BLaER1 (cell line): ENCODE measurements around the gene APBB1.

Source experiments
- H3K27ac ChIP-seq: shearing (Covaris generic); formaldehyde crosslinking; 2 replicates; pipeline ENCODE4 v1.8.1; 2022
- H3K27me3 ChIP-seq: shearing (Covaris generic); formaldehyde crosslinking; 2 replicates; pipeline ENCODE4 v1.8.1; 2022
- H3K36me3 ChIP-seq: shearing (Covaris generic); formaldehyde crosslinking; 2 replicates; pipeline ENCODE4 v1.8.1; 2022
- H3K4me1 ChIP-seq: shearing (Covaris generic); formaldehyde crosslinking; 2 replicates; pipeline ENCODE4 v1.8.1; 2022
- H3K4me2 ChIP-seq: shearing (Covaris generic); formaldehyde crosslinking; 2 replicates; pipeline ENCODE4 v1.8.1; 2022
- H3K4me3 ChIP-seq: shearing (Covaris generic); formaldehyde crosslinking; 2 replicates; pipeline ENCODE4 v1.8.1; 2022
- H3K9ac ChIP-seq: shearing (Covaris generic); formaldehyde crosslinking; 2 replicates; pipeline ENCODE4 v1.8.1; 2022
- H3K9me3 ChIP-seq: shearing (Covaris generic); formaldehyde crosslinking; 2 replicates; pipeline ENCODE4 v1.8.1; 2022
- H4K20me1 ChIP-seq: shearing (Covaris generic); formaldehyde crosslinking; 2 replicates; pipeline ENCODE4 v1.8.1; 2022
- Cebpa-rat ChIP-seq: shearing (Covaris generic); IDR thresholded peaks from 2 replicates; pipeline ENCODE4 v1.8.1; 2022

The APBB1 gene

DNA sequence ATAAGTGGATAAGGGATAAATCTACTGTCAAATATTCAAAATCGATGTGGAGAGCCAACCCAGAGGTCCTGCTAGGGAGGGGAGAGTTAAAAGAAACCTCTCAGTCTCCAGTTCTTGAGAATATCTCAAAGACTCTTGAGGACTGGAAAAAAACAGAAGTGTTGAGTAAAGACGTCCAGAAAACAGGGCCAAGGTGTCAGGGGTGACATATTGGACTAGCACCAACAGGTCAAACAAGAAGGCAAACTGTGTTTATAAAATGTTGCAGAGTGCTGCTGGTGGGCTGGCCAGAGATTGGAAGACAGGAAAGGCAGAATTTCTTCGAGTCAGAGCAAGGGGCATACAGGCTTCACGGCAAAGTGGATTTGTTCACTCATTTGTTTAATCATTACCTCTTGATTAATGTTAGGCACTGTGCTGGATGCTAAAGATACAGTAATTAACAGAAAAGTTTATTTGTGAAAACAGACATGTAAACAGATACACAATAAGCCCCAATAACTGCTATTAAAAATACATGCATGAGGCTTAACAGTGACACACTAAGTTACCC is 62.3 kb downstream of the APBB1 start:
- H3K4me2 ChIP-seq, result no peak overlapping the region
- H3K27ac ChIP-seq, result no peak overlapping the region
- H3K9me3 ChIP-seq, result no peaks in the 10 kb centered on the region
- H3K9ac ChIP-seq, result no peak overlapping the region
- H3K36me3 ChIP-seq, result no peaks in the 10 kb centered on the region
- no peaks in the 10 kb centered on the region for H4K20me1 ChIP-seq
- H3K27me3 ChIP-seq, result no peaks in the 10 kb centered on the region
- no peaks in the 10 kb centered on the region for H3K4me1 ChIP-seq
- TF ChIP-seq Cebpa-rat, result no peak
- no peak overlapping the region for H3K4me3 ChIP-seq

GRCh38 chr11:6354651-6355485 is 64.0 kb downstream of the APBB1 start:
- Histone ChIP-seq H3K4me3 (no peak overlapping the region), H3K4me2 (no peak overlapping the region), H3K36me3 (no peaks in the 10 kb centered on the region), H3K9ac (no peak overlapping the region), H3K27me3 (no peaks in the 10 kb centered on the region), H3K4me1 (no peaks in the 10 kb centered on the region), H3K27ac (no peak overlapping the region), H3K9me3 (no peaks in the 10 kb centered on the region), H4K20me1 (no peaks in the 10 kb centered on the region)
- no peak for TF ChIP-seq Cebpa-rat

GRCh38 chr11:6353367-6353987 is 65.4 kb downstream of the APBB1 start:
- Histone ChIP-seq H3K36me3 (no peaks in the 10 kb centered on the region), H4K20me1 (no peaks in the 10 kb centered on the region), H3K4me2 (no peak overlapping the region), H3K9me3 (no peaks in the 10 kb centered on the region), H3K9ac (no peak overlapping the region), H3K4me1 (no peaks in the 10 kb centered on the region), H3K4me3 (no peak overlapping the region), H3K27me3 (no peaks in the 10 kb centered on the region), H3K27ac (no peak overlapping the region)
- no peak for TF ChIP-seq Cebpa-rat

- H3K9ac ChIP-seq, result no peak overlapping the region
- no peaks in the 10 kb centered on the region for H3K4me1 ChIP-seq
- no peaks in the 10 kb centered on the region for H4K20me1 ChIP-seq
- TF ChIP-seq Cebpa-rat, result no peak
- no peaks in the 10 kb centered on the region for H3K27me3 ChIP-seq
- H3K9me3 ChIP-seq, result no peaks in the 10 kb centered on the region
- no peak overlapping the region for H3K4me3 ChIP-seq
- H3K36me3 ChIP-seq, result no peaks in the 10 kb centered on the region
- H3K4me2 ChIP-seq, result no peak overlapping the region
- H3K27ac ChIP-seq, result no peak overlapping the region
These were observed 67.0 kb downstream of the APBB1 start for GRCh38 chr11:6351782-6352382.

GRCh38 chr11:6350486-6350885 is 68.4 kb downstream of the APBB1 start:
- Histone ChIP-seq H3K27ac (no peak overlapping the region), H3K4me1 (no peaks in the 10 kb centered on the region), H3K4me2 (no peak overlapping the region), H3K4me3 (no peak overlapping the region), H3K27me3 (no peaks in the 10 kb centered on the region), H3K9ac (no peak overlapping the region), H4K20me1 (no peaks in the 10 kb centered on the region), H3K9me3 (no peaks in the 10 kb centered on the region), H3K36me3 (no peaks in the 10 kb centered on the region)
- TF ChIP-seq Cebpa-rat, result no peak

DNA sequence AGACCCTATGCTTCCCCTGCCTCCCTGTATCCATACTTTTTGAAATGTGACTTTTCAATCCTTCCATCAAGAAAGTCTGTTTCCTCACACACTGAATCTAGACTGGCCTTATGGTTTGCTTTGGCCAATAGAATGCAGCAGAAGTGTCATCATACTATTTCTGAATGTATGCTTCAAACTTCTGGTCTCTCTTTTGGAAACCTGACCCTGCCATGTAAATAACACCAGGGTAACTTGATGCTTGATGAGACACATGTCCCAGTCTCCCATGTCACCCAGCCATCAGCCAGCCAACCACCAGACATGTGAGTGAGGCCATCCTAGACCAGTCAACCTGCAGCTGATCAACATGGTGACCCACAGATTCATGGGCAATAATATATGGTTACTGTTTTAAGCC is 68.9 kb downstream of the APBB1 start:
- H3K4me1 ChIP-seq, result no peaks in the 10 kb centered on the region
- no peak overlapping the region for H3K4me2 ChIP-seq
- no peaks in the 10 kb centered on the region for H3K27me3 ChIP-seq
- H3K9ac ChIP-seq, result no peak overlapping the region
- no peak overlapping the region for H3K4me3 ChIP-seq
- no peaks in the 10 kb centered on the region for H4K20me1 ChIP-seq
- H3K9me3 ChIP-seq, result no peaks in the 10 kb centered on the region
- no peak overlapping the region for H3K27ac ChIP-seq
- TF ChIP-seq Cebpa-rat, result no peak
- H3K36me3 ChIP-seq, result no peaks in the 10 kb centered on the region

GRCh38 chr11:6345366-6345765 is 73.5 kb downstream of the APBB1 start:
- Histone ChIP-seq H3K9ac (no peak overlapping the region), H3K36me3 (no peaks in the 10 kb centered on the region), H3K4me2 (no peak overlapping the region), H3K9me3 (no peaks in the 10 kb centered on the region), H3K4me3 (no peak overlapping the region), H4K20me1 (no peaks in the 10 kb centered on the region), H3K4me1 (no peaks in the 10 kb centered on the region), H3K27ac (no peak overlapping the region), H3K27me3 (no peaks in the 10 kb centered on the region)
- no peak for TF ChIP-seq Cebpa-rat
